ENCODE measurements around the gene SCAF4.

DNA sequence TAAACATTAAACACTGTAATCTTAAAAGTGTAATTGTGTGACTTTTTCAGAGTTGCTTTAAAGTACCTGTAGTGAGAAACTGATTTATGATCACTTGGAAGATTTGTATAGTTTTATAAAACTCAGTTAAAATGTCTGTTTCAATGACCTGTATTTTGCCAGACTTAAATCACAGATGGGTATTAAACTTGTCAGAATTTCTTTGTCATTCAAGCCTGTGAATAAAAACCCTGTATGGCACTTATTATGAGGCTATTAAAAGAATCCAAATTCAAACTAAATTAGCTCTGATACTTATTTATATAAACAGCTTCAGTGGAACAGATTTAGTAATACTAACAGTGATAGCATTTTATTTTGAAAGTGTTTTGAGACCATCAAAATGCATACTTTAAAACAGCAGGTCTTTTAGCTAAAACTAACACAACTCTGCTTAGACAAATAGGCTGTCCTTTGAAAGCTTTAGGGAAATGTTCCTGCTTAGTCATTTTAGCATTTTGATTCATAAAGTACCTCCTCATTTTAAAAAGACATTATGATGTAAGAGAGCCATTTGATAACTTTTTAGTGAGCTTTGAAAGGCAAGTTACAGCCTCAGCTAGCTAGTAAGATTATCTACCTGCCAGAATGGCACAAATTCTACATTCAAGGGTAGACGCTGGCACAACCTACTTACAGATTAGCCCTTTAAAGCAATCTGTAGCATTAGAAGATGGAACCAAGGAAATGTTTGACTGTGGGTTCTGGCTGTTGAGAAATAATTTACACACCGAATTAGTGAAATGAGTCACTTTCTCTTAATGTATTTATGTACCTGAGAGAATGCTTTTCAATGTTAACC lies 63.0 kb downstream of the SCAF4 start:
- TF ChIP-seq, protein P1, sequence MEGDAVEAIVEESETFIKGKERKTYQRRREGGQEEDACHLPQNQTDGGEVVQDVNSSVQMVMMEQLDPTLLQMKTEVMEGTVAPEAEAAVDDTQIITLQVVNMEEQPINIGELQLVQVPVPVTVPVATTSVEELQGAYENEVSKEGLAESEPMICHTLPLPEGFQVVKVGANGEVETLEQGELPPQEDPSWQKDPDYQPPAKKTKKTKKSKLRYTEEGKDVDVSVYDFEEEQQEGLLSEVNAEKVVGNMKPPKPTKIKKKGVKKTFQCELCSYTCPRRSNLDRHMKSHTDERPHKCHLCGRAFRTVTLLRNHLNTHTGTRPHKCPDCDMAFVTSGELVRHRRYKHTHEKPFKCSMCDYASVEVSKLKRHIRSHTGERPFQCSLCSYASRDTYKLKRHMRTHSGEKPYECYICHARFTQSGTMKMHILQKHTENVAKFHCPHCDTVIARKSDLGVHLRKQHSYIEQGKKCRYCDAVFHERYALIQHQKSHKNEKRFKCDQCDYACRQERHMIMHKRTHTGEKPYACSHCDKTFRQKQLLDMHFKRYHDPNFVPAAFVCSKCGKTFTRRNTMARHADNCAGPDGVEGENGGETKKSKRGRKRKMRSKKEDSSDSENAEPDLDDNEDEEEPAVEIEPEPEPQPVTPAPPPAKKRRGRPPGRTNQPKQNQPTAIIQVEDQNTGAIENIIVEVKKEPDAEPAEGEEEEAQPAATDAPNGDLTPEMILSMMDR (IDR thresholded peaks at IDR 0.05; ENCODE audit: insufficient read depth, low read depth, low read length): no peak
- no peak for TF ChIP-seq EZH2 (IDR thresholded peaks at IDR 0.05; ENCODE audit: insufficient read depth, low read length)
